Neural progenitor cell (in vitro differentiated cells): ENCODE data around the gene GRIN2D. TPM values are rescaled to one million over a fixed set of nuclear protein-coding genes. Genes with fewer than 3 reads are reported as not detected.

Experiments used
- DNase-seq: peaks from one replicate; pipeline ENCODE4 v3.0.0-alpha.2; 2016; ENCODE audit warnings: low spot score
- H2AFZ ChIP-seq: fragments of 200-600 bp; sonication (generic); replicated peaks from 2 replicates; pipeline ENCODE4 v1.6.1; 2016; ENCODE audit warnings: antibody characterized with exemption
- H3F3A ChIP-seq: fragments of 200-600 bp; sonication (generic); 2 replicates; pipeline ENCODE4 v1.6.1; 2016; ENCODE audit warnings: antibody characterized with exemption, low read depth
- H3K27ac ChIP-seq: fragments of 200-600 bp; sonication (generic); 2 replicates; pipeline ENCODE4 v1.5.1; 2016; ENCODE audit warnings: mild to moderate bottlenecking
- H3K27me3 ChIP-seq: fragments of 200-600 bp; sonication (generic); 2 replicates; pipeline ENCODE4 v1.6.1; 2016; ENCODE audit warnings: mild to moderate bottlenecking, moderate library complexity
- H3K36me3 ChIP-seq: fragments of 200-600 bp; sonication (generic); 2 replicates; pipeline ENCODE4 v1.5.1; 2016
- H3K4me1 ChIP-seq: fragments of 200-600 bp; sonication (generic); 2 replicates; pipeline ENCODE4 v1.6.1; 2016; ENCODE audit warnings: mixed run types
- H3K4me2 ChIP-seq: fragments of 200-600 bp; sonication (generic); 2 replicates; pipeline ENCODE4 v1.6.1; 2016
- H3K4me3 ChIP-seq: fragments of 200-600 bp; sonication (generic); 2 replicates; pipeline ENCODE4 v1.5.1; 2016
- H3K79me2 ChIP-seq: fragments of 200-600 bp; sonication (generic); 2 replicates; pipeline ENCODE4 v1.6.1; 2016; ENCODE audit warnings: low read depth
- H3K9ac ChIP-seq: fragments of 200-600 bp; sonication (generic); 2 replicates; pipeline ENCODE4 v1.6.1; 2016
- H3K9me3 ChIP-seq: fragments of 200-600 bp; sonication (generic); 2 replicates; pipeline ENCODE4 v1.5.1; 2016; ENCODE audit warnings: low read depth
- H4K20me1 ChIP-seq: fragments of 200-600 bp; sonication (generic); 2 replicates; pipeline ENCODE4 v1.6.1; 2016; ENCODE audit warnings: low read depth
- H3K27ac Mint-ChIP-seq: 3 replicates; pipeline ENCODE4 v1.8.0; 2021; ENCODE audit warnings: mixed read lengths
- H3K27me3 Mint-ChIP-seq: 2 replicates; pipeline ENCODE4 v1.8.0; 2022; ENCODE audit warnings: low read depth, mild to moderate bottlenecking, inconsistent platforms, moderate library complexity, mixed read lengths; ENCODE audit not compliant: insufficient read depth
- H3K36me3 Mint-ChIP-seq: 3 replicates; pipeline ENCODE4 v1.8.0; 2021; ENCODE audit warnings: mixed read lengths
- H3K4me1 Mint-ChIP-seq: 3 replicates; pipeline ENCODE4 v1.8.0; 2021; ENCODE audit warnings: mixed read lengths
- H3K4me3 Mint-ChIP-seq: 3 replicates; pipeline ENCODE4 v1.8.0; 2021; ENCODE audit warnings: mild to moderate bottlenecking, moderate library complexity, mixed read lengths
- H3K9me3 Mint-ChIP-seq: 3 replicates; pipeline ENCODE4 v1.8.0; 2020; ENCODE audit warnings: mixed read lengths
- EZH2 ChIP-seq: fragments of 200-600 bp; sonication (generic); IDR thresholded peaks from 2 replicates; pipeline ENCODE4 v1.6.1; 2017; ENCODE audit warnings: antibody characterized with exemption, mild to moderate bottlenecking, moderate library complexity
- EZH2phosphoT487 ChIP-seq: fragments of 200-600 bp; sonication (generic); IDR thresholded peaks from 2 replicates; pipeline ENCODE4 v1.6.1; 2017; ENCODE audit warnings: antibody characterized with exemption
- total RNA-seq: library from RNA; depleted of rRNA; stranded (reverse); fragments of >200 nt; gene quantifications from 2 replicates; pipeline ENCODE4 v1.2.3, GENCODE V29; 2015; ENCODE audit warnings: low replicate concordance
- TF ChIP-seq, protein P1 (sequence below): fragments of 200-600 bp; sonication (generic); IDR thresholded peaks from 2 replicates; pipeline ENCODE4 v1.5.1; 2017; ENCODE audit warnings: antibody characterized with exemption, mild to moderate bottlenecking

Gene GRIN2D
- total RNA-seq, 1 donor from 2014 or later: 0.45 TPM

DNA sequence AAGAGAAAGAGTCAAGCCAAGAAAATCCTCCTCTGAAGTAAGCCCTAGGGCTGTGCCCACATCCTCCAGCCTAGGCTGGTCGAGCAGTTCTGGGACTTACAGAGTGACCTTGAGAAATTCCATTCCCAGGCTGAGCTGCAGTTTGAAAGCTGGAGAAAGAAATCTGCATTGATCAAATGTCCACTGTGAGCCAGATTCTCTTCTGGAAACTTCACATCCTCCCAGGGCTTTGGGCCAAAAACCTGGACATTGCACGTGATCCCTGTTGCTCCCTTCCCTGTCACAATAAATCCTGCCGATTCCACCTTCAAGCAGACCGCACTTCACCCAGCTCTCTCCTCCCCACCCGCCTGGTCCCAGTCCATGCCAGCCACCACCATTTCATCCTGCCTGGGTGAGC is 45.4 kb upstream of the GRIN2D start:
- H3K9me3 Mint-ChIP-seq: no peaks in the 10 kb centered on the region
- DNase-seq: no peak
- no peaks in the 10 kb centered on the region for H3K79me2 ChIP-seq
- H3K9ac ChIP-seq: no peak overlapping the region
- no peaks in the 10 kb centered on the region for H3K36me3 ChIP-seq
- no peaks in the 10 kb centered on the region for H4K20me1 ChIP-seq
- H3K4me3 Mint-ChIP-seq: no peak overlapping the region
- no peak overlapping the region for H3K27ac ChIP-seq
- H3K4me2 ChIP-seq: no peak overlapping the region
- H3K27ac Mint-ChIP-seq: no peak overlapping the region
- H3K4me3 ChIP-seq: no peak overlapping the region
- no peaks in the 10 kb centered on the region for H3K4me1 ChIP-seq
- peaks cover 19% of the 10 kb centered on the region for H3K27me3 Mint-ChIP-seq
- no peak overlapping the region for H2AFZ ChIP-seq
- no peaks in the 10 kb centered on the region for H3F3A ChIP-seq
- no peaks in the 10 kb centered on the region for H3K27me3 ChIP-seq
- H3K4me1 Mint-ChIP-seq: peaks cover 11% of the 10 kb centered on the region
- no peaks in the 10 kb centered on the region for H3K36me3 Mint-ChIP-seq
- TF ChIP-seq, protein P1, sequence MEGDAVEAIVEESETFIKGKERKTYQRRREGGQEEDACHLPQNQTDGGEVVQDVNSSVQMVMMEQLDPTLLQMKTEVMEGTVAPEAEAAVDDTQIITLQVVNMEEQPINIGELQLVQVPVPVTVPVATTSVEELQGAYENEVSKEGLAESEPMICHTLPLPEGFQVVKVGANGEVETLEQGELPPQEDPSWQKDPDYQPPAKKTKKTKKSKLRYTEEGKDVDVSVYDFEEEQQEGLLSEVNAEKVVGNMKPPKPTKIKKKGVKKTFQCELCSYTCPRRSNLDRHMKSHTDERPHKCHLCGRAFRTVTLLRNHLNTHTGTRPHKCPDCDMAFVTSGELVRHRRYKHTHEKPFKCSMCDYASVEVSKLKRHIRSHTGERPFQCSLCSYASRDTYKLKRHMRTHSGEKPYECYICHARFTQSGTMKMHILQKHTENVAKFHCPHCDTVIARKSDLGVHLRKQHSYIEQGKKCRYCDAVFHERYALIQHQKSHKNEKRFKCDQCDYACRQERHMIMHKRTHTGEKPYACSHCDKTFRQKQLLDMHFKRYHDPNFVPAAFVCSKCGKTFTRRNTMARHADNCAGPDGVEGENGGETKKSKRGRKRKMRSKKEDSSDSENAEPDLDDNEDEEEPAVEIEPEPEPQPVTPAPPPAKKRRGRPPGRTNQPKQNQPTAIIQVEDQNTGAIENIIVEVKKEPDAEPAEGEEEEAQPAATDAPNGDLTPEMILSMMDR: no peak
- TF ChIP-seq EZH2phosphoT487 (no peak), EZH2 (no peak)
- H3K9me3 ChIP-seq: no peaks in the 10 kb centered on the region

DNA sequence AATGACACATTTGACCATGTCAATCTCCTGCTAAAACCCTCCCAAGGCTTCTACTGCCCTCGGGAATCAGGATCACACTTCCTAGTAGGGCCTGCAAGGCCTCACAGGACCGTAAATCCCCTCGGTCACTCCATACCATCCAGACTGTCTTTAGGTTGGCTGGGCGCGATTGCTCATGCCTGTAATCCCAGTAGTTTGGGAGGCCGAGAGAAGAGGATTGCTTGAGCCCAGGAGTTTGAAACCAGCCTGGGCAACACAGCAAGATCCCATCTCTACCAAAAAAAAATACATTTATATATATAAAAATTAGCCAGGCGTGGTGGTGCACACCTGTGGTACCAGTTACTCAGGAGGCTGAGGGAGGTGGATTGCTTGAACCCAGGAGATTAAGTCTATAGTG is 44.7 kb upstream of the GRIN2D start:
- H3K36me3 ChIP-seq: no peaks in the 10 kb centered on the region

DNA sequence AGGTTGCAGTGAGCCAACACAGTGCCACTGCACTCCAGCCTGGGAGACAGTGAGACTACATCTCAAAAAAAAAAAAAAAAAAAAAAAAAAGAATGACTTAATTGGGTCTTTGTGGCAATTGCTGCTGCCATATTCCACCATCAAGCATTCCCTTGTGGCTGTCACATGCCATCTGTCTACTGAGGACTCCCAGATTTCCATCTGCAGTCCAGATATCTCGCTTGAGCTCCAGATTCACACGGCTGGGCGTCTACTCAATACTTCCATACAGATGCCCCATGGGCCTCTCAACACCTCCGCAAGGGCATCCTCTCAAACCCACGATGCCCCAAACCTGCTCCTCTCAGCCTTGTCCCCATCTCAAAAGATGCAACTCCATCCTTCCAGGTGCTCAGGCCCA is 42.6 kb upstream of the GRIN2D start:
- Histone ChIP-seq H4K20me1 (no peaks in the 10 kb centered on the region), H2AFZ (no peak overlapping the region), H3K4me2 (no peak overlapping the region), H3K9me3 (no peaks in the 10 kb centered on the region), H3K79me2 (no peaks in the 10 kb centered on the region), H3K4me3 (no peak overlapping the region), H3F3A (no peaks in the 10 kb centered on the region), H3K4me1 (peaks cover 2% of the 10 kb centered on the region), H3K36me3 (no peaks in the 10 kb centered on the region), H3K27ac (no peak overlapping the region), H3K9ac (no peak overlapping the region), H3K27me3 (no peaks in the 10 kb centered on the region)
- Mint-ChIP-seq H3K36me3 (no peaks in the 10 kb centered on the region), H3K27me3 (peaks cover 19% of the 10 kb centered on the region), H3K9me3 (no peaks in the 10 kb centered on the region), H3K4me1 (peaks cover 32% of the 10 kb centered on the region), H3K27ac (no peak overlapping the region), H3K4me3 (peak overlapping the region; percentile 48)
- TF ChIP-seq EZH2phosphoT487: no peak
- no peak for TF ChIP-seq EZH2
- TF ChIP-seq, protein P1: no peak
- no peak for DNase-seq

More for the DNA sequence above, 44.7 kb upstream of the GRIN2D start:
- Histone ChIP-seq H3K4me3 (no peak overlapping the region), H3K9ac (no peak overlapping the region), H3K27ac (no peak overlapping the region), H3K79me2 (no peaks in the 10 kb centered on the region), H4K20me1 (no peaks in the 10 kb centered on the region), H3K4me1 (no peaks in the 10 kb centered on the region), H3K9me3 (no peaks in the 10 kb centered on the region), H3K4me2 (no peak overlapping the region), H3F3A (no peaks in the 10 kb centered on the region), H3K27me3 (no peaks in the 10 kb centered on the region), H2AFZ (no peak overlapping the region)
- H3K4me1 Mint-ChIP-seq: peaks cover 15% of the 10 kb centered on the region
- peaks cover 21% of the 10 kb centered on the region for H3K27me3 Mint-ChIP-seq
- no peaks in the 10 kb centered on the region for H3K9me3 Mint-ChIP-seq
- TF ChIP-seq, protein P1: no peak
- no peak for TF ChIP-seq EZH2phosphoT487
- TF ChIP-seq EZH2: no peak
- no peak for DNase-seq
- no peak overlapping the region for H3K27ac Mint-ChIP-seq
- no peak overlapping the region for H3K4me3 Mint-ChIP-seq
- no peaks in the 10 kb centered on the region for H3K36me3 Mint-ChIP-seq

DNA sequence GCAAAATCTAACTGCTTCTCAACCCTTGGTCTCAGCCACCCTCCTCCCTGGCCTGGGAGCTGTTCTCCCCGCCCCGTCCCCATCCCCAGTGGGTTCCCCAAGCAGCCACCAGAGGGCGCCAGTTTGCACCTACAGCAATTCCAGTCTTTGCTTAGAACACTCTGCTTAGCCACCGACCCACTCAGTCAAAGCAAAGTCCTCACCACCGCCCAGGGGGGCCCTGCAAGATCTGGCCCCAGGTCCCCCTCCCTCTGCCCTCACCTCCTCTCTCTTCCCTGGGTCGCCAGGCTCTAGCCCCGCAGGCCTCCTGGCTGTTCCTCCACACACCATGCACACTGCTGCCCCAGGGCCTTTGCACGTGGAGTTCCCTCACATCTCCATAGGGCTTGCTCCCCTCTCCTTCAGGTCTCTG is 42.1 kb upstream of the GRIN2D start:
- TF ChIP-seq EZH2phosphoT487 (no peak), EZH2 (no peak)
- TF ChIP-seq, protein P1: peak; percentile 89
- H3K27me3 Mint-ChIP-seq: peaks cover 20% of the 10 kb centered on the region
- Histone ChIP-seq H2AFZ (no peak overlapping the region), H4K20me1 (no peaks in the 10 kb centered on the region), H3K4me3 (no peak overlapping the region), H3K9me3 (no peaks in the 10 kb centered on the region), H3K27me3 (no peaks in the 10 kb centered on the region), H3K36me3 (no peaks in the 10 kb centered on the region), H3F3A (no peaks in the 10 kb centered on the region), H3K9ac (no peak overlapping the region), H3K79me2 (no peaks in the 10 kb centered on the region), H3K4me1 (peaks cover 2% of the 10 kb centered on the region), H3K4me2 (no peak overlapping the region), H3K27ac (no peak overlapping the region)
- peak; percentile 81 for DNase-seq
- H3K36me3 Mint-ChIP-seq: no peaks in the 10 kb centered on the region
- peak overlapping the region; percentile 48 for H3K4me3 Mint-ChIP-seq
- H3K4me1 Mint-ChIP-seq: peaks cover 35% of the 10 kb centered on the region
- H3K9me3 Mint-ChIP-seq: no peaks in the 10 kb centered on the region
- H3K27ac Mint-ChIP-seq: no peak overlapping the region
